Activated CD8-positive, alpha-beta T cell treated with anti-CD3 and anti-CD28 coated beads for 36 hours (primary cell): ENCODE results near the gene LAMC3. TPM values are rescaled to one million over a fixed set of nuclear protein-coding genes. Genes with fewer than 3 reads are reported as not detected.

Experiments used
- ATAC-seq: fragments of 200-7000 bp; cut with Tn5 transposase; one replicate; pipeline ENCODE4 v1.10.0; 2021; ENCODE audit warnings: mild to moderate bottlenecking, moderate library complexity
- CTCF ChIA-PET: fragments of 350-600 bp; sonication (Branson Sonifier 250); formaldehyde crosslinking; loops from one replicate; lab custom pipeline; 2021; ENCODE audit warnings: antibody characterized with exemption; lab: Charles Lee
- POLR2A ChIA-PET: fragments of 350-600 bp; sonication (Branson Sonifier 250); formaldehyde crosslinking; loops from one replicate; lab custom pipeline; 2021; ENCODE audit warnings: antibody characterized with exemption; lab: Charles Lee
- DNase-seq: peaks from one replicate; pipeline ENCODE4 v3.0.0-alpha.2; 2020
- H3K27ac Mint-ChIP-seq: one replicate; pipeline ENCODE4 v1.8.0; 2021; ENCODE audit warnings: mild to moderate bottlenecking, mixed read lengths
- H3K27me3 Mint-ChIP-seq: one replicate; pipeline ENCODE4 v1.8.0; 2021; ENCODE audit warnings: mixed read lengths
- H3K36me3 Mint-ChIP-seq: one replicate; pipeline ENCODE4 v1.8.0; 2021; ENCODE audit warnings: low read depth, mixed read lengths
- H3K4me1 Mint-ChIP-seq: one replicate; pipeline ENCODE4 v1.8.0; 2021; ENCODE audit warnings: low read depth, mixed read lengths
- H3K4me3 Mint-ChIP-seq: one replicate; pipeline ENCODE4 v1.8.0; 2021; ENCODE audit warnings: mild to moderate bottlenecking, moderate library complexity, mixed read lengths
- H3K9me3 Mint-ChIP-seq: one replicate; pipeline ENCODE4 v1.8.0; 2021; ENCODE audit warnings: mixed read lengths
- CTCF ChIP-seq: fragments of 200-600 bp; IDR thresholded peaks from one replicate; pipeline ENCODE4 v1.8.0; 2022; ENCODE audit warnings: antibody characterized with exemption, mild to moderate bottlenecking
- intact Hi-C: fragments of 100-400 bp; cut with micrococcal nuclease; formaldehyde crosslinking; loops from one replicate; pipeline ENCODE4 v1.10.0; 2022
- total RNA-seq, 2 experiments: library from RNA; stranded (reverse); gene quantifications; one replicate each; pipeline ENCODE4 v1.2.3, GENCODE V29; 2021

Gene LAMC3
- total RNA-seq, 2 experiments from 2014 or later, result 0.09 to 0.43 TPM

- intact Hi-C loops, result no loop called here
- Mint-ChIP-seq H3K4me3 (no peak overlapping the region), H3K27ac (no peak overlapping the region), H3K27me3 (no peaks in the 10 kb centered on the region), H3K4me1 (no peaks in the 10 kb centered on the region), H3K36me3 (no peaks in the 10 kb centered on the region), H3K9me3 (no peaks in the 10 kb centered on the region)
- CTCF ChIA-PET, result interaction anchor here (1.2 to 1.7 kb wide), 3 partner anchors 21 to 258 kb away, joined by 3 to 4 read pairs (median 4); no protein-coding TSS in a partner anchor
- ATAC-seq (no peak), DNase-seq (no peak)
- TF ChIP-seq CTCF, result no peak
- POLR2A ChIA-PET, result no interaction called here
These were observed 69.7 kb downstream of the LAMC3 start for GRCh38 chr9:131078427-131079366.

- DNase-seq (no peak), ATAC-seq (no peak)
- CTCF ChIA-PET, result interaction anchor here (1.0 to 1.2 kb wide), 2 partner anchors 25 to 34 kb away, joined by 3 read pairs; no protein-coding TSS in a partner anchor
- no peaks in the 10 kb centered on the region for H3K9me3 Mint-ChIP-seq
- no peaks in the 10 kb centered on the region for H3K36me3 Mint-ChIP-seq
- POLR2A ChIA-PET, result no interaction called here
- H3K4me3 Mint-ChIP-seq, result no peak overlapping the region
- no peak overlapping the region for H3K27ac Mint-ChIP-seq
- TF ChIP-seq CTCF, result no peak
- no peaks in the 10 kb centered on the region for H3K27me3 Mint-ChIP-seq
- no peaks in the 10 kb centered on the region for H3K4me1 Mint-ChIP-seq
- intact Hi-C loops, result no loop called here
These were observed 71.6 kb downstream of the LAMC3 start for GRCh38 chr9:131080589-131080988.

- no peak for TF ChIP-seq CTCF
- Mint-ChIP-seq H3K36me3 (no peaks in the 10 kb centered on the region), H3K27me3 (no peaks in the 10 kb centered on the region), H3K9me3 (no peaks in the 10 kb centered on the region), H3K27ac (no peak overlapping the region), H3K4me3 (no peak overlapping the region), H3K4me1 (no peaks in the 10 kb centered on the region)
- DNase-seq (no peak), ATAC-seq (no peak)
- CTCF ChIA-PET, result no interaction called here
- intact Hi-C loops, result no loop called here
- POLR2A ChIA-PET, result no interaction called here
These were observed 72.9 kb downstream of the LAMC3 start for GRCh38 chr9:131081868-131082267.

- ChIA-PET POLR2A (no interaction called here), CTCF (no interaction called here)
- no peak for ATAC-seq
- no peak for TF ChIP-seq CTCF
- intact Hi-C loops, result no loop called here
- Mint-ChIP-seq H3K4me3 (no peak overlapping the region), H3K9me3 (no peaks in the 10 kb centered on the region), H3K27ac (no peak overlapping the region), H3K27me3 (peaks cover 2% of the 10 kb centered on the region), H3K4me1 (no peaks in the 10 kb centered on the region), H3K36me3 (no peaks in the 10 kb centered on the region)
- no peak for DNase-seq
These were observed 74.0 kb downstream of the LAMC3 start for GRCh38 chr9:131082774-131083512.
